ENCODE data around the gene ATAD3C.
"Not testable (repeated sequence)": the region's sequence is repeated elsewhere in the genome, so short reads cannot be mapped to it uniquely, and the experiment has no call there.

The ATAD3C gene, protein sequence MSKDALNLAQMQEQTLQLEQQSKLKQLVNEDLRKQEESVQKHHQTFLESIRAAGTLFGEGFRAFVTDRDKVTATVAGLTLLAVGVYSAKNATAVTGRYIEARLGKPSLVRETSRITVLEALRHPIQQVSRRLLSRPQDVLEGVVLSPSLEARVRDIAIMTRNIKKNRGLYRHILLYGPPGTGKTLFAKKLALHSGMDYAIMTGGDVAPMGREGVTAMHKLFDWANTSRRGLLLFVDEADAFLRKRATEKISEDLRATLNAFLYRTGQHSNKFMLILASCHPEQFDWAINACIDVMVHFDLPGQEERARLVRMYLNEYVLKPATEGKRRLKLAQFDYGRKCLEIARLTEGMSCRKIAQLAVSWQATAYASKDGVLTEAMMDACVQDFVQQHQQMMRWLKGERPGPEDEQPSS

DNA sequence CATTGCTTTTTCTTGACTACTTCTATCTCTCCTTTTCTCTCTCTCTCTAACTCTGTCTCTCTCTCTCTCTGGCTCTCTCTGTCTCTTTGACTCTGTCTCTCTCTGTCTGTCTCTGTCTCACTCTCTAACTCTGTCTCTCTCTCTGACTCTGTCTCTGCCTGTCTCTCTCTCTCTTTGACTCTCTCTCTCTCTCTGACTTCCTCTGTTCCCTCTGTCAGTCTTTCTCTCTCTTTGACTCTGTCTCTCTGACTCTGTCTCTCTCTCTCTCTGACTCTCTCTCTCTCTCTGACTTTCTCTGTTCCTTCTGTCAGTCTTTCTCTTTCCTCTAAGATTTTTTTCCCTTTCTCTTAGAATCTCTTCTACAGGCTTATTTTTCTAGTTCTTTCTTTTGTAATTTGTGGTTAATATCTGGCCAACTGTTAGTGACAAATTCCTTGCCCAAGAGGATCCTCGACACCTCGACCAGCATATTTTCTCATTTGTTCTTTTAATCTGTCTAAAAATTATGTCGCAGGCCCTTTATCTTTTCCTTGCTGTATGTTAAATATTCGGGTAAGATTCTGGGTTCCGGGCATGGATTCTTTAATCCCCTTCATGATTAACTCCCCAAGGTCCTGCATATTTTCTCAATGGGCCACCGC, at the start of gene ATAD3C:
Gene ATAD3C (plus strand): TSS at position 591 of the 641 bp plus-strand sequence. CDS start 995 bp downstream, outside the sequence.
- DNase-seq, result no peak

DNA sequence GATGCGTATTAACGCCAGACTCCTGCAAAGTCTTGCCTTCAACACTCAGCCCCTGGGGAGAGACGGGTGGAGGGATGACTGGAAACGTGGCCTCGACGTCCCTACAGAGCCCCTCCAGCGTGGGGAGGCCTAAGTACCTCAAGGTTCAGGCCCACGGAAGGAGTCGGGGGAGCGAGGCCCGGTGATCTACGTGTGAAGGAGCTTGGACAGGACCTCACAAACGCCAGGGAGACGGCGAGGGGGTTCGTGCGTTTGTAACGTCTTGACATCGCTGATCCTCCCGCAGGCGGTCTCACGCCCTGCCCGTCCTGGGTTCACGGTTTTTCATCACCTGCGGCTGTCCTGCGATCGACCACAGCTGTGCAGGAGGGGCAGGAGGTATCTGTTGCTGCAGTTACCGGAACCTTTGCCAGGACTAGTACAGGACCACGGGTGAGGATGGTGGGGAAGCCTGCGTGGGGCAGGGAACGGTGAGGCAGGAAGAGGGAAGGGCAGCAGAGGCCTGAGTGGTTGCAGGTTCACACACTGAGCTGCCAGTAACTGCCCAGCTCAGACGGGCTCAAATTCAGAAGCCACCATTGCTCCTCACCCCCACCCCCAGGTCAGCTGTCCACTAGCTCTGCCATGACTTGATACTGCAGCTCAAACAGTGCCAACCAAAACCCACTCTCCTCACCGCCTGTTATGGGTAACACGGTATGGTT, 49.5 kb upstream of the ATAD3C start:
- DNase-seq, result peak; percentile 53

DNA sequence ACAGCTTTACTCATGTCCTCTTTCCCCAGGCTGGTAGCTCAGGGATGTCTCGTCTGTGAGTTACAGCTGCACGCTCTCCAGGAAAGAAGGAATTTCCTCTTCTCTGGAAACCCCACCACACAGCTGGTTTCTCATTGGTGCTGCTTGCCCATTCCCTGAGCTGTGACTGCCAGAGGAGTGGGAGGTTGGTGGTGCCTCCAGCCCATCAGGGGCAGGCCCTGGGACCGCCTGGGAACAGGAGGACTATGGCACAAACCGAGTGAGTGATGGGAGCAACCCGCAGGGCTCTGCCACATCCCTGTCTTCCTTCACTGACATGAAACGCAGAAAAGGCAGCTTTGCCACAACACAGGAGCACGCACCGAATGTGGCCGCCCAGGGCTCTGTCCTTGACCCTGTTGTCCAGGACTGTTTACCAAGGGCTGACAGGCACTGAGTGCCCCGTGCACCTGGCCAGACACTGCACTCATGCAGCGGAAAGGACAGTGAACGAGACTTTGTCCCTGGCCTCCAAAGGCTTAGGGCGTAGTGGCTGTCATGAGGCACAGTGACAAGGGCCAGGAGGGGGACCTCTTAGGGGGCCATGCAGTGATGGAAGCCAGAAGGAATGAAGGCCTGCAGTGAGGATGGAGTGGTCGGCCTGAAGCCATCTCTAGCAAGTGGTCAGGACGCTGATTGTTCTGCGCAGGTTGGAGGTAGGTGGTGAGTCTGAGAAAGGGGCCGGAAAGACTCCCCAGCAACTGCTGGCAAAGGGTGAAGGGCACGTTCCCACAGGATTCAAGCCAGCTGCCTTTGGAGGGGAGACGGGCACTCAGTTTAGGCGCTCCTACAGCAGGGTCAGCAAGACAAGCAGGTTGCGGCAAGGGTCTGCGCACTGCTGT, 48.7 kb upstream of the ATAD3C start:
- no peak for DNase-seq

DNA sequence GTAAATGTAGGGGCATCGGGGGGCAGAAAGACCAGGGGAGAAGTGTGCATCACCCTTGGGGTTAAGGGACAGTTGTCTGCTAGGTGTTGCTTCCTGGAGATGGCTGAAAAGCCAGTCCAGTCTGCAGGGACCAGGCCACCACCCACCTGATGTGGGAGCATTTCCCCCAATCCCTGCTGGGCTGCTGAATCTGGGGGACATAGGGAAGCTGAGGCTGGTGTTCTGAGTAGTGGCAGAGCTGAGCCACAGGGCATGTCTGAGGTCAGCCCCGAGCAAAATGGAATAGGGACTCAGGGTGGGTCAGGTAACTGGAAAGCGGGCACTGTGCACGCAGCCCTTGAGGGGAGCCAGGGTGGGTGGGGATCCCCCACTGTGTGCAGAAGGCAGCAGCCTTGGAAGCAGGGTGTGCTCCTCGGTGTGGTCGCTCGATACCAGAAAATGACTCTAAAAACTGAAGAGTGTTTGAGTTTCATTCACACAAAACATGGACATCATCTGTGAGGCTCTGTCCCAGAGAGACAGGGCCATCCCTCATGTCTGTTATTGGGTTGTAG, 48.0 kb upstream of the ATAD3C start:
- DNase-seq, result no peak

DNA sequence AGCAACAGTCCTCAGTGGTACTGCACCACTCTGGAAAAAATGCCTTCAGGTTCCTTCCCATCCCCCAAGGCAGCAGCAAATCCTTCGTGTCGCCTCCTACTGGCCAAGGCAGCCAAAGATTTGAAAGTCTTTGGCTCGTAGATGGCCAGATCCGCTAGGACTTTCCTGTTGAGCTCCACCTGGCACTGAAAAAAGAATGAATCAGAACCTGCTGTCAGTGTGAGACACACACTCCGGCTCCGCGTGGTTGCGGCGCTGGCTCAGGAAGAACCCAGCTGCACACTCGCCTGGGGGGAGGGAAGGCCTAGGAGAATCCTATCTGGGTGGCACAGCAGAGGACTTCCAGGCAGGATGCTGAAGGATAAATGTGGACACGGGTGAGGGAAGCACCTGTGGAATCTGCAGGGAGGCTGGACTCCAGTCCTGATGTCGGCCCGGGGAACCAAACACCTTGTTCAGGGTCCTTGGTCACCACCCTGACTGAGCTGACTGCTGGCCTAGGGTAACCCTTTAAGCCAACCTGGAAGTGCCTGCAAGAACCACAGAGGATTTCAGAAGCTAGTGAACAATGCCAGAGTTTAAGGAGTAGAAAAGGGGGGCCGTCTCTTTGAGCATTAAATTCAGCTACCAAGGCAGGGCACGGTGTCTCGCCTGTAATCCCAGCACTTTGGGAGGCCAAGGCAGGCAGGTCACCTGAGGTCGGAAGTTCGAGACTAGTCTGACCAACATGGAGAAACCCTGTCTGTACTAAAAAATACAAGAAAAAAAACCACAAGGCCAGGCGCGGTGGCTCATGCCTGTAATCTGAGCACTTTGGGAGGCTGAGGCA, 47.2 kb upstream of the ATAD3C start:
- peak; percentile 57 for DNase-seq

DNA sequence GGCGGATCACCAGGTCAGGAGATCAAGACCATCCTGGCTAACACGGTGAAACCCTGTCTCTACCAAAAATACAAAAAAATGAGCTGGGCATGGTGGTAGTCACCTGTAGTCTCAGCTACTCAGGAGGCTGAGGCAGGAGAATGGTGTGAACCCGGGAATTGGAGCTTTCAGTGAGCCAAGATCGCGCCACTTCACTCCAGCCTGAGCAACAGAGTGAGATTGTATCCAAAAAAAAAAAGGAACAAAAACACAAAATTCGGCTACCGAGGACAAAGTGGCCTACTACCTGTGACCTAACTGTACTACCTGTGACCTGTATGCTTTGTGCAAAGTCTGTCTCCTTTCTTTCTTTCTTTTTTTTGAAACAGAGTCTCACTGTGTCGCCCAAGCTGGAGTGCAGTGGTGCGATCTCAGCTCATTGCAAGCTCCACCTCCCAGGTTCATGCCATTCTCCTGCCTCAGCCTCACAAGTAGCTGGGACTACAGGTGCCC, 46.5 kb upstream of the ATAD3C start:
- DNase-seq, result not testable (repeated sequence)

DNA sequence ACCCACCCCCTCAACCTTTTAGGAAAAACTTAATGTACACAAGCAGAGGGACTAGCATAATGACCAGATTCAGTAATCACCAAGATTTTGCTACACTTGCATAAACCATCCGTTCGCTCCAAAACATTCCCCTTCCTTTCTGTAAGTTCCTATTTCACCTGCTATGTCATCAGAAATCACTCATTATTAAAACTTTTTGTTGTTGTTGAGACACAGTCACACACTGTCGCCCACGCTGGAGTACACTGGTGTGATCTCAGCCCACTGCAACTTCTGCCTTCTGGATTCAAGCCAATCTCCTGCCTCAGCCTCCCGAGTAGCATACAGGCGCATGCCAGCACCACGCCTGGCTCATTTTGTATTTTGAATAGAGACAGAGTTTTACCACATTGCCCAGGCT, 45.8 kb upstream of the ATAD3C start:
- DNase-seq, result no peak

DNA sequence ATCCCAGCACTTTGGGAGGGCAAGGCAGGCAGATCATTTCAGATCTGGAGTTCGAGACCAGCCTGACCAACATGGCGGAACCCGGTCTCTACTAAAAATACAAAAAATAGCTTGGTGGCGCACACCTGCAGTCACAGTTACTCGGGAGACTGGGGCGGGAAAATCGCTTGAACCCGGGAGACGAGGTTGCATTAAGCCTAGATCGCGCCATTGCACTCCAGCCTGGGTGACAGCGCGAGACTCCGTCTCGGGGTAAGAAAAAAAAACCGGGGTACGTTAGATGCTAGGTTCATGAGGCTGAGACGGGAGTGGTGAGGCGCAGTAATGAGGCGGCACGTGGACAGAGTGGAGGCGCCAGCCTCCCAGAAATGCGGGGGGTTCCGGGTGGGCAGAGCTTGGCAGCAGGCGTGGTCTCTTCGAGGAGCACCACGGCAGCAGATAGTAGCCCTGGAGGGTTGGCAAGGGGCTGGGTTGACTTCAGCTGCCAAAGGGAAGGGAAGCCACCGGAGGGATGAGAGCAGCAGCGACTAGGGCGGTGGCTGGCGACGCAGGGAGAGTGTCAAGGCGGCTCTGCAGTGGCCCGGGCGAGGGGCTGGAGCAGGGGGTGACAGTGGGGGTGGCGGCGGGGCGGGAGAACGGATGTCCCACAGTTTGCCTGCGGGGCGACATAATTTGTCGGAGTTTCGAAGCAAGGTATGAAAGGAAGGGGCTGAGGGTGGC, 43.2 kb upstream of the ATAD3C start:
- DNase-seq, result no peak

DNA sequence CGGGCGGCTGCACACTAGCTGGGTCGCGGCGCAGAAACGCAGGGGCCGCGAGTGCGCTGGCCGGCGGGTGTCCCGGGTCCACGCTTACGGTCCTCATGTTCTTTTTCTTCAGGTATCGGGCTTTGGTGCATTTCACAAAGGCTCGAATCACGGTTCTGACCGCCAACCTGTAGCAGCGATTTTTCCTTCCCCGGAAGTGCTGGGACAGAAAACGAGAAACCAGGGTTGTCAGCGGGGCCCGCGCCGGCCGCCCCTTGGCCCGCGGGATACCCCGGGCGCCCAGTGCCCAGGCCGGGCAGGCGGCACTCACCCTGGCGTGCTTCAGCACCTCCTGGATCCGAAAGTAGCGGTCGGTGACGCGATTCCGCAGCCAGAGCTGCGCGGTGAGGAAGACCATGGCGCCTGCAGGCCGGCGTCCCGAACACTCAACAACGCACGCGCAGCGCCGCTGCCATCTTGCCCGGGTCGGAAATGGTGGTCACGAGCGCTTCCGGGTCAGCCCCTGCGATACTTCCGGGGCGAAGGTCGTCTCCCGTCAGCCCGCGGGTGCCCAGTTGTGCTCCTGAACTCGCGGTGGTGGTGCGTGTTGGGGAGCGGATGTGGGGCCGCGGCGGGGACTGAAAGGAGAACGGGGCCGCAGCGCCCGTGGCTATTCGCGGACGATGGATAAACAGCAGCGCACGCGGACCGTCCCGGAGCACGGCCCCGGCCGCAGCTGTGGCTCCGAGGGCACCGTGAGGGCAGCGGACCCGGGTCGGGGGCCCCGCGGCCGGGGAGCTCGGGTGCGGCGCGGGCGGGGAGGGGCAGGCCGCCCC, 42.5 kb upstream of the ATAD3C start, which contains the start of gene MRPL20:
Gene MRPL20 (minus strand): TSS at position 473 of the 815 bp plus-strand sequence. CDS start 76 bp downstream, at position 397.
- peak; percentile 98 for DNase-seq

DNA sequence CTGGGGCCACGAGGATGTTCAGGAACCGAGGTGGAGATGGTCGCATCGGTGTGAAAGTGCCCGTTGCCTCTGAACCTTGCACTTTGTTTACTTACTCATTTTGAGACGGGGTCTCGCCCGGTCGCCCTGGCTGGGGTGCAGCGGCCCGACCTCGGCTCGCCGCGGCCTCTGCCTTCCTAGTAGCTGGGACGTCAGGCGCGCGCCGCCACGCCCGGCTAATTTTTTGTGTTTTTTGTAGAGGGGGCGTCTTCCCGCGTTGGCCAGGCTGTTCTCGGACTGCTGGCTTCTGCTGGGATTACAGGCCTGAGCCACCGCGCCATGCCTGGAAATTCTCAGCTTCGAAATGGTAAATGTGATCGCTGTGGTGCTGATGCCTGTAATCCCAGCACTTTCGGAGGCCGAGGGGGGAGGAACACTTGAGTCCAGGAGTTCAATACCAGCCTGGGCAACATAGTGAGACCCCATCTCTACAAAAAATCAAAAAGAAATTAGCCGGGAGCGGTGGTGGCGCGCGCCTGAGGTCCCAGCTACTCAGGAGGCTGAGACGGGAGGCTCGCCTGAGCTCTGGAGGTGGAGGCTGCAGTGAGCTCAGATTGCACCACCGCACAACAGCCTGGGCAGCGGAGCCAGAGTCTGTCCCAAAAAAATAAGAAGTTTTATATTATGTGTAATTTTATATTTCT, 41.7 kb upstream of the ATAD3C start:
- peak; percentile 51 for DNase-seq

DNA sequence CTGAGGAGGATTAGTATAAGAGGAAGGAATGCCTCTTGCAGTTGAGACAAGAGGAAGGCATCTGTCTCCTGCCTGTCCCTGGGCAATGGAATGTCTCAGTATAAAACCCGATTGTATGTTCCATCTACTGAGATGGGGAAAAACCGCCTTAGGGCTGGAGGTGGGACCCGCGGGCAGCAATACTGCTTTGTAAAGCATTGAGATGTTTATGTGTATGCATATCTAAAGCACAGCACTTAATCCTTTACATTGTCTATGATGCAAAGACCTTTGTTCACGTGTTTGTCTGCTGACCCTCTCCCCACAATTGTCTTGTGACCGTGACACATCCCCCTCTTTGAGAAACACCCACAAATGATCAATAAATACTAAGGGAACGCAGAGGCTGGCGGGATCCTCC, 39.3 kb upstream of the ATAD3C start:
- DNase-seq, result not testable (repeated sequence)

DNA sequence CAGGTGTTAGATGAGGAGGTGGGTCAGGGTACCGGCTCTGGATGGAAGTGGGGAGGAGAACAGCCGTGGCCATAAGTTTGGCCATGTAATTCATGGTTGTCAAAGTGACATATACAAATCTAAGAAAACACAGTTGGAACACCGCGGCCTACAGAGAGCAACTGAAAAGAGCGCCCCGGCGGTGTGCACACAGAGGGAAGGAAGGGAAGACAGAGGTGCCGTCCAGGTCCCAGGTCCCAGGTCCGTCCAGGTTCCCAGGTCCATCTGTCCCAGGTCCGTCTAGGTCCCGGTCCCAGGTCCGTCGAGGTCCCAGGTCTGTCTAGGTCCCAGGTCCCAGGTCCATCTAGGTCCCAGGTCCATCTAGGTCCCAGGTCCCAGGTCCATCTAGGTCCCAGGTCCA, 37.9 kb upstream of the ATAD3C start:
- DNase-seq, result no peak

DNA sequence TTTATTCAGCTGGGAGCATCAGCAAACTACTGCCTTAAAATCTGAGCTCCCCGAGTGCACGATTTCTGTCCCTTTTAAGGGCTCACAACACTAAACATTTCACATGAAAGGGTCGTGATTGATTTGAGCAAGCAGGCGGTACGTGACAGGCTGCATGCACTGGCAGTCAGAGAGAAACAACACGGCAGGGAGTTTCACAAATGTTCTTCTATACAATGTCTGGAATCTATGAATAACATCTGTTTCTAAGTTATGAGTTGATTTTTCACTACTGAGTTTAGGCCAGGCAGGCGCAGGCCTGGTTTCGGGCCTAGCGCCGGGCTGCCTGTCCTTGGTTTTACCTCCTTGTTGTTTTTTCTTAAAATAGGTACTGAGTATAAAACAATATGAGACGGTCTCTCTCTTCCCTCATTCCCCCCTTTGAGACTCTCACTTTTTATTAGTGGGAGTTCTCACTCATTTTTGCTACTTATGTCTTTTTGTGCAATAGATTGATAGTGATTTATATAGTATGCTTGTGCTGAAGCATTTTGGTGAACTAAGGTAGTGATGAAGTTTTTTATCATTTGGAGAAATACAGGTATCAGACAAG, 37.1 kb upstream of the ATAD3C start:
- DNase-seq, result not testable (repeated sequence)

DNA sequence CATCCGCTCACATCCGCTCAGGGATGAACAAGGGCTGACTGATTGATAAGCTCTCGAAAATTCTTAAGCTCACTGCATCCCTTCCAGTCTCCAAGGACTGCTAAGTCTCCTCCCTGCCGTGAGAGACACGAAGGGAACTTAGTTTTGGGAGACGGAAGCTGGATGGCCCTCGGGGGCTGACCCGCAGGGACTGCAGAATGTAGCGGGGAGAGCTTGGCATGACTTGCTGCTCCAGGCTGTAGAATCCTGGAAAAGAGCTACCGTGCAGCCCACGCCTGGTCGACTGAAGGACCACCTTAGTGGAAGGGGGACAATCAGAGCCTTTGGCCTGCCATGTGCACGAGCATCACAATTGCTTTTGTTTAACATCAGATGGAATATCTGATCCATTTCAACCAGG, 33.7 kb upstream of the ATAD3C start:
- DNase-seq, result no peak

DNA sequence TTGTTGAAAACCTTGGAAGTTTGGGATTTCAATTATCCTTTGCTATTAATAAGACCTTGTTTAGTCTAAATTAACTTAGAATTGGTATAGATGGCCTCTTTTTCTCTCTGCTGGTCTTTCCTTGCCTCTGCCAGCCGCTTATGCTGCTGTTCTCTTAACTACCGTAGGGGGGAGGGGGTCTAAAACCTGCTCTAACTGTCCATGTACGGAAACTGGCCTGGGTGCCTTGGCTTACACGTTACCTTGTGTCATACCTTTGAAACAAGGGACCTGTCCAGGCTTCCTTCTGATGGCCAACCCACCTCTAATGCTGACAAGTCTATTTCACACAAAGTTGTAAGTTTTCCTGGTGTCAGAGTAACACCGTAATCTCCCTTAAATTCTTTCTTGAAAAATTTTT, 32.1 kb upstream of the ATAD3C start:
- DNase-seq, result not testable (repeated sequence)

DNA sequence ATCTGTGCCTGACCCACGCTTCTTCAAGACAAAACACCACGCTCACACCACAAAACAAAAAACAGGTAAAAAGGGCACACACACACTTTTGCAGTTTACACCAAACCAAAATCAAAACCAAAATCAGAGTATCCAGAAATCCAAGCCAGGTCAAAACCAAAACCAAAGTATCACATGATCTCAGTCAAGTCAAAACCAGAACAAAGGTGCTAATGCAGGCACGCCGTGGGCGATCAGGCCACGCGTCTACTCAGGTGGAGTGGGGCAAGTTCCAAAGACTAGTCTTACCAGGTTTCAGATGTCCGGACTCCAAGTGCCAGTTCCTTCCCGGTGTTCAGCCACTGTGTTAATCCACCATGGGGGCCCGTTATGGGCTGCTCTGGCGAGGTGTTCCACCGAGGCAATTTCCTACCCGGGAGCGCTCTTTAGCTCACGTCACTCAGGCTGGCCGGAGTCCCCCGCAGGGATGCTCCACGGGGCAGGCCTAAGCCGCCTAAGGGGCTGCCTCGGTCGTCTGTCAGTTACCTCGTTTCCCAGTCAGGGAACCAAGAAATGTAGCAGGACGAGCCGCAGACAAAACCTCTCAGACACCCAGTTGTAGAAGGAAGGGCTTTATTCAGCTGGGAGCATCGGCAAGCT, 31.5 kb upstream of the ATAD3C start:
- not testable (repeated sequence) for DNase-seq

DNA sequence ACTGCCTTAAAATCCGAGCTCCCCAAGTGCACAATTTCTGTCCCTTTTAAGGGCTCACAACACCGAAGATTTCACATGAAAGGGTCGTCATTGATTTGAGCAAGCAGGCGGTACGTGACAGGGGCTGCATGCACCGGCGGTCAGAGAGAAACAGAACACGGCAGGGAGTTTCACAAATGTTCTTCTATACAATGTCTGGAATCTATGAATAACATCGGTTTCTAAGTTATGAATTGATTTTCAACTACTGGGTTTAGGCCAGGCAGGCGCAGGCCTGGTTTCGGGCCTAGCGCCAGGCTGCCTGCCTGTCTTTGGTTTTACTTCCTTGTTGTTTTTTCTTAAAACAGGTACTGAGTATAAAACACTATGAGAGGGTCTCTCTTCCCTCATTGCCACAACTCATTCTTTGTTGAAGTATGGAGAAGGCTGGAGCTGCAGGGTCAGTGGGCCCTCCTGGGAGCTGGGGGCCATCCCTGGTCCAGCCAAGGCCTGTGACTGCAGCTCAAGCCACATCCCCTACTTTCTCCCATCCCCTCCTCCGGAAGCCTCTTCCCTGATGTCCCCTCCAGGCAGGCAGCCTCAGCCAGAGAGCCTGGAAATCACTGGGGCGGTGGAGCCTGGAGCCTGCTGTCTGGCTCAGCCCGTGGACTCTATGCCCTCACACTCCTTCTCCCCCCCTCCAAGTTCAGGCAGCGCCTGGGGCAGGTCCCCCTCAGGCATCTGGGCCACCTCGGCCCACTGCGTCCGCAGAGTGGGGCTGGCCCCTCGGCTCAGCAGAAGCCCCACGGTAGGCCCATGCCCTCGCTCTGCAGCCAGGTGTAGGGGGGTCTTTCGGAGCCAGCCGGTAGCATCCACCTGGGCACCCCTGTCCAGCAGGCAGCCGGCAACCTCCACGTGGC, 30.8 kb upstream of the ATAD3C start:
- peak; percentile 29 for DNase-seq

Measured in RPMI8226 (cell line).